HEK293T (cell line): Measurements from ENCODE around the gene PIK3R4.
A peak's percentile ranks its signal among the peaks of the same experiment; 100 is the strongest.

Source experiments
- CTCF ChIA-PET: fragments of 350-600 bp; formaldehyde crosslinking; extraction: SDS; loops from one replicate; lab custom pipeline; 2021; ENCODE audit warnings: antibody characterized with exemption, inconsistent platforms; lab: Yijun Ruan, JAX
- POLR2A ChIA-PET: fragments of 350-600 bp; formaldehyde crosslinking; extraction: SDS; loops from one replicate; lab custom pipeline; 2020; ENCODE audit warnings: antibody characterized with exemption, inconsistent platforms; lab: Yijun Ruan, JAX
- DNase-seq: peaks from one replicate; pipeline ENCODE4 v3.0.0; 2012; ENCODE audit warnings: mixed read lengths; ENCODE audit errors: extremely low spot score
- ARNT ChIP-seq: fragments of 450-650 bp; IDR thresholded peaks from 2 replicates; pipeline ENCODE4 v1.6.1; 2017; ENCODE audit warnings: mild to moderate bottlenecking
- BHLHE40 ChIP-seq: fragments of 450-650 bp; IDR thresholded peaks from 2 replicates; pipeline ENCODE4 v1.6.1; 2016; ENCODE audit warnings: mild to moderate bottlenecking, moderate library complexity, borderline replicate concordance
- CTBP1 ChIP-seq: fragments of 450-650 bp; IDR thresholded peaks from 2 replicates; pipeline ENCODE4 v1.6.1; 2016; ENCODE audit warnings: borderline replicate concordance
- ELF4 ChIP-seq: fragments of 450-650 bp; IDR thresholded peaks from 2 replicates; pipeline ENCODE4 v1.6.1; 2017; ENCODE audit warnings: antibody characterized with exemption
- FOXA1 ChIP-seq: fragments of 450-650 bp; IDR thresholded peaks from 2 replicates; pipeline ENCODE4 v1.6.1; 2016; ENCODE audit warnings: mild to moderate bottlenecking
- FOXK2 ChIP-seq: fragments of 450-650 bp; IDR thresholded peaks from 2 replicates; pipeline ENCODE4 v1.6.1; 2016; ENCODE audit warnings: mild to moderate bottlenecking
- FOXM1 ChIP-seq: fragments of 450-650 bp; IDR thresholded peaks from 2 replicates; pipeline ENCODE4 v1.6.1; 2017; ENCODE audit warnings: mild to moderate bottlenecking, borderline replicate concordance
- HDGF ChIP-seq: fragments of 450-650 bp; IDR thresholded peaks from 2 replicates; pipeline ENCODE4 v1.6.1; 2017; ENCODE audit warnings: antibody characterized with exemption, borderline replicate concordance
- L3MBTL2 ChIP-seq: fragments of 450-650 bp; conservative IDR thresholded peaks from 2 replicates; pipeline ENCODE4 v1.6.1; 2016; ENCODE audit warnings: mild to moderate bottlenecking
- LEF1 ChIP-seq: fragments of 450-650 bp; IDR thresholded peaks from 2 replicates; pipeline ENCODE4 v1.6.1; 2017; ENCODE audit warnings: mild to moderate bottlenecking, borderline replicate concordance
- NFRKB ChIP-seq: fragments of 450-650 bp; IDR thresholded peaks from 2 replicates; pipeline ENCODE4 v1.6.1; 2016; ENCODE audit warnings: mild to moderate bottlenecking, moderate library complexity
- PKNOX1 ChIP-seq: fragments of 450-650 bp; IDR thresholded peaks from 2 replicates; pipeline ENCODE4 v1.6.1; 2016
- SP1 ChIP-seq: fragments of 450-650 bp; IDR thresholded peaks from 2 replicates; pipeline ENCODE4 v1.6.1; 2017
- SUZ12 ChIP-seq: fragments of 450-650 bp; IDR thresholded peaks from 2 replicates; pipeline ENCODE4 v1.6.1; 2016; ENCODE audit warnings: mild to moderate bottlenecking
- TARDBP ChIP-seq: fragments of 450-650 bp; IDR thresholded peaks from 2 replicates; pipeline ENCODE4 v1.6.1; 2016
- ZNF384 ChIP-seq: fragments of 450-650 bp; IDR thresholded peaks from 2 replicates; pipeline ENCODE4 v1.6.1; 2016

PIK3R4 gene

GRCh38 chr3:130761730-130762311 lies 15.2 kb upstream of the PIK3R4 start:
- no peak for DNase-seq
- CTCF ChIA-PET: interaction anchor here (0.9 kb wide), 1 partner anchor 131 kb away, joined by 3 read pairs; no protein-coding TSS in a partner anchor
- POLR2A ChIA-PET: interaction anchor here (1.1 to 4.0 kb wide), 2 partner anchors 14 to 132 kb away, joined by 4 to 27 read pairs; partner anchors contain the start of gene ATP2C1
- TF ChIP-seq TARDBP (no peak), ELF4 (no peak), L3MBTL2 (no peak), FOXK2 (no peak), LEF1 (no peak), PKNOX1 (no peak), BHLHE40 (no peak), FOXA1 (no peak), FOXM1 (no peak), ZNF384 (no peak), NFRKB (no peak), SP1 (no peak)

- POLR2A ChIA-PET: interaction anchor here (4.0 kb wide), 1 partner anchor 133 kb away, joined by 27 read pairs; the partner anchor contains the start of gene ATP2C1
Observed at GRCh38 chr3:130760922-130761321, 14.3 kb upstream of the PIK3R4 start.

GRCh38 chr3:130759692-130760338 lies 13.2 kb upstream of the PIK3R4 start:
- POLR2A ChIA-PET: interaction anchor here (4.0 kb wide), 1 partner anchor 134 kb away, joined by 27 read pairs; the partner anchor contains the start of gene ATP2C1
- CTCF ChIA-PET: interaction anchor here (0.5 to 2.1 kb wide), 8 partner anchors 10 to 1686 kb away, joined by 3 to 14 read pairs (median 3); partner anchors contain the start of gene ATP2C1
- no peak for TF ChIP-seq ELF4
- no peak for TF ChIP-seq FOXM1
- TF ChIP-seq SP1: no peak
- TF ChIP-seq L3MBTL2: no peak
- TF ChIP-seq HDGF: no peak
- no peak for TF ChIP-seq CTBP1
- TF ChIP-seq FOXA1: no peak
- no peak for TF ChIP-seq ARNT
- TF ChIP-seq LEF1: no peak
- no peak for TF ChIP-seq TARDBP
- no peak for TF ChIP-seq BHLHE40
- TF ChIP-seq FOXK2: no peak
- TF ChIP-seq SUZ12: no peak
- no peak for TF ChIP-seq NFRKB
- peak; percentile 56 for DNase-seq

More at GRCh38 chr3:130760922-130761321, 14.3 kb upstream of the PIK3R4 start:
- TF ChIP-seq ELF4: no peak
- TF ChIP-seq NFRKB: no peak
- TF ChIP-seq FOXK2: no peak
- CTCF ChIA-PET: interaction anchor here (0.5 to 2.1 kb wide), 5 partner anchors 9 to 133 kb away, joined by 3 to 14 read pairs (median 3); partner anchors contain the start of gene ATP2C1
- no peak for DNase-seq

GRCh38 chr3:130758624-130759369 lies 12.2 kb upstream of the PIK3R4 start:
- TF ChIP-seq CTBP1 (no peak), PKNOX1 (no peak), LEF1 (no peak), SUZ12 (no peak)
- no peak for DNase-seq
- CTCF ChIA-PET: interaction anchor here (0.7 to 2.1 kb wide), 3 partner anchors 135 to 288 kb away, joined by 3 to 14 read pairs (median 3); partner anchors contain the start of gene ATP2C1
- POLR2A ChIA-PET: interaction anchor here (1.0 to 1.5 kb wide), 2 partner anchors 13 to 135 kb away, joined by 3 to 10 read pairs; partner anchors contain the start of genes ATP2C1 and PIK3R4

- ChIA-PET CTCF (no interaction called here), POLR2A (interaction anchor here (1.0 to 1.5 kb wide), 3 partner anchors 11 to 136 kb away, joined by 3 to 10 read pairs (median 8); partner anchors contain the start of genes ATP2C1 and PIK3R4)
- TF ChIP-seq NFRKB (no peak), FOXM1 (no peak), TARDBP (no peak), SUZ12 (no peak), SP1 (no peak), ARNT (no peak), PKNOX1 (no peak), HDGF (no peak), ZNF384 (no peak)
- DNase-seq: no peak
Observed at GRCh38 chr3:130757611-130758150, 11.1 kb upstream of the PIK3R4 start.
